Testis (tissue), 2 donors: Measurements from ENCODE around the gene IGF1R.

Experiments
- POLR2A ChIP-seq: fragments of 450-650 bp; IDR thresholded peaks from one replicate; pipeline ENCODE4 v1.6.1; 2017; ENCODE audit warnings: antibody characterized with exemption, mild to moderate bottlenecking, moderate library complexity
- TF ChIP-seq, protein P1 (sequence below), 3 experiments: fragments of 450-650 bp in 2 of 3; fragments of 200-600 bp in 1 of 3; sonication (generic) in 1 of 3; IDR thresholded peaks; one replicate each; pipeline ENCODE4 v1.5.1; 2016 to 2019; ENCODE audit warnings: antibody characterized with exemption in 3 of 3, mild to moderate bottlenecking in 2 of 3, moderate library complexity in 1 of 3

DNA sequence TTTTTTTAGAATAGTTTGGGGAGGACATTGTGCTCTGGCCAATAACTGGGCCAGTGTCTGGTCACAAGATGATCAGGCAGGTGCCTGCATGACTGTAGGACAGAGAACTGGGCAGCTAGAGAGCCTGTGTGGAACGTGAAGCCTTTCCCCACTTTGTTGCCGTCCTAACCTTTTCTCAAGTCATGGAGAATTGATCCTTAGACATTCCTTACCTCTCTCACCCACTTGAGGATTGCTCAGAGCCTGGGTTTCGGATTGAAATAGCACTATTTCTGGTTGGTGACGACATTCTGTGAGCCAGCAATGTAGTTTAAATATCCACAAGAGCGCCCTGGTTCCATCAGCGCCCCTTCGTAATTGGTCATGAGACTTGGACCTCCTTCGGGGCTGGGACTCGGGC lies 138.4 kb downstream of the IGF1R start:
- TF ChIP-seq, protein P1, sequence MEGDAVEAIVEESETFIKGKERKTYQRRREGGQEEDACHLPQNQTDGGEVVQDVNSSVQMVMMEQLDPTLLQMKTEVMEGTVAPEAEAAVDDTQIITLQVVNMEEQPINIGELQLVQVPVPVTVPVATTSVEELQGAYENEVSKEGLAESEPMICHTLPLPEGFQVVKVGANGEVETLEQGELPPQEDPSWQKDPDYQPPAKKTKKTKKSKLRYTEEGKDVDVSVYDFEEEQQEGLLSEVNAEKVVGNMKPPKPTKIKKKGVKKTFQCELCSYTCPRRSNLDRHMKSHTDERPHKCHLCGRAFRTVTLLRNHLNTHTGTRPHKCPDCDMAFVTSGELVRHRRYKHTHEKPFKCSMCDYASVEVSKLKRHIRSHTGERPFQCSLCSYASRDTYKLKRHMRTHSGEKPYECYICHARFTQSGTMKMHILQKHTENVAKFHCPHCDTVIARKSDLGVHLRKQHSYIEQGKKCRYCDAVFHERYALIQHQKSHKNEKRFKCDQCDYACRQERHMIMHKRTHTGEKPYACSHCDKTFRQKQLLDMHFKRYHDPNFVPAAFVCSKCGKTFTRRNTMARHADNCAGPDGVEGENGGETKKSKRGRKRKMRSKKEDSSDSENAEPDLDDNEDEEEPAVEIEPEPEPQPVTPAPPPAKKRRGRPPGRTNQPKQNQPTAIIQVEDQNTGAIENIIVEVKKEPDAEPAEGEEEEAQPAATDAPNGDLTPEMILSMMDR (IDR thresholded peaks at IDR 0.05), result no peak
- no peak for TF ChIP-seq POLR2A
